Bronchial epithelial cell (primary cell): ENCODE results near the gene OSCP1. TPM values are rescaled to one million over a fixed set of nuclear protein-coding genes. Genes with fewer than 3 reads are reported as not detected.
A peak's percentile ranks its signal among the peaks of the same experiment; 100 is the strongest.
"Not testable (repeated sequence)": the region's sequence is repeated elsewhere in the genome, so short reads cannot be mapped to it uniquely, and the experiment has no call there.

Experiments
- DNase-seq: peaks from one replicate; pipeline ENCODE4 v3.0.0-alpha.2; 2010; ENCODE audit warnings: low read depth
- FAIRE-seq: peaks from 2 replicates; lab custom pipeline; 2011; peaks lifted over from hg19 to GRCh38; lab: Jason Lieb, UNC
- H3K27me3 ChIP-seq: 2 replicates; pipeline ENCODE4 v1.5.1; 2011; ENCODE audit warnings: low read length; ENCODE audit not compliant: control insufficient read depth, insufficient read depth
- H3K36me3 ChIP-seq: 2 replicates; pipeline ENCODE4 v1.5.1; 2011; ENCODE audit warnings: low read length; ENCODE audit not compliant: control insufficient read depth, insufficient read depth
- H3K4me3 ChIP-seq: 2 replicates; pipeline ENCODE4 v1.5.1; 2011; ENCODE audit warnings: mild to moderate bottlenecking, low read depth, low read length, control low read depth
- CTCF ChIP-seq: IDR thresholded peaks from 2 replicates; pipeline ENCODE4 v1.5.1; 2011; ENCODE audit warnings: mild to moderate bottlenecking, moderate library complexity, low read length, control low read depth, inconsistent platforms; ENCODE audit not compliant: insufficient read depth, severe bottlenecking
- total RNA-seq: library from RNA; depleted of rRNA; stranded (reverse); fragments of >200 nt; gene quantifications from 2 replicates; pipeline ENCODE4 v1.2.1, GENCODE V29; 2014

OSCP1 gene
- total RNA-seq, 1 donor from 2014 or later, result 3.7 TPM

GRCh38 chr1:36487906-36488305, 37.7 kb upstream of the OSCP1 start:
- FAIRE-seq (no peak), DNase-seq (no peak)
- Histone ChIP-seq H3K27me3 (no peaks in the 10 kb centered on the region), H3K4me3 (no peak overlapping the region), H3K36me3 (no peaks in the 10 kb centered on the region)
- TF ChIP-seq CTCF, result no peak

GRCh38 chr1:36487336-36487725, 37.1 kb upstream of the OSCP1 start:
- H3K4me3 ChIP-seq, H3K36me3 ChIP-seq, FAIRE-seq, DNase-seq, H3K27me3 ChIP-seq: not testable (repeated sequence)

GRCh38 chr1:36486439-36487335, 36.4 kb upstream of the OSCP1 start:
- H3K36me3 ChIP-seq, result no peaks in the 10 kb centered on the region
- DNase-seq (peak; percentile 44), FAIRE-seq (no peak)
- TF ChIP-seq CTCF, result no peak
- H3K27me3 ChIP-seq, result no peaks in the 10 kb centered on the region
- H3K4me3 ChIP-seq, result no peak overlapping the region

GRCh38 chr1:36486093-36486438, 35.8 kb upstream of the OSCP1 start:
- DNase-seq (no peak), FAIRE-seq (no peak)
- Histone ChIP-seq H3K27me3 (no peaks in the 10 kb centered on the region), H3K36me3 (no peaks in the 10 kb centered on the region), H3K4me3 (no peak overlapping the region)
- TF ChIP-seq CTCF, result no peak

GRCh38 chr1:36484099-36484498, 33.8 kb upstream of the OSCP1 start:
- no peak for DNase-seq
- H3K36me3 ChIP-seq, result no peaks in the 10 kb centered on the region
- H3K4me3 ChIP-seq, result no peak overlapping the region
- no peak for FAIRE-seq
- TF ChIP-seq CTCF, result no peak
- no peaks in the 10 kb centered on the region for H3K27me3 ChIP-seq

GRCh38 chr1:36482724-36483388, 32.6 kb upstream of the OSCP1 start, which contains the start of gene CSF3R:
Gene CSF3R, minus strand, starts transcription at chr1:36482913. Its CDS starts 3,417 bp downstream, at chr1:36479496.
- no peak within 1 kb of the TSS for H3K4me3 ChIP-seq
- TF ChIP-seq CTCF, result no peak
- H3K36me3 ChIP-seq, result no peaks in the 10 kb centered on the region
- FAIRE-seq, result no peak
- no peaks in the 10 kb centered on the region for H3K27me3 ChIP-seq
- DNase-seq, result no peak
